HG02759 (cell line): ENCODE results near the gene IL23A.

ENCODE experiments used
- ATAC-seq: cut with Tn5 transposase; IDR thresholded peaks from one replicate; pipeline ENCODE4 v1.9.1; 2021; ENCODE audit warnings: mild to moderate bottlenecking, moderate library complexity; ENCODE audit not compliant: unreplicated experiment

The IL23A gene

DNA sequence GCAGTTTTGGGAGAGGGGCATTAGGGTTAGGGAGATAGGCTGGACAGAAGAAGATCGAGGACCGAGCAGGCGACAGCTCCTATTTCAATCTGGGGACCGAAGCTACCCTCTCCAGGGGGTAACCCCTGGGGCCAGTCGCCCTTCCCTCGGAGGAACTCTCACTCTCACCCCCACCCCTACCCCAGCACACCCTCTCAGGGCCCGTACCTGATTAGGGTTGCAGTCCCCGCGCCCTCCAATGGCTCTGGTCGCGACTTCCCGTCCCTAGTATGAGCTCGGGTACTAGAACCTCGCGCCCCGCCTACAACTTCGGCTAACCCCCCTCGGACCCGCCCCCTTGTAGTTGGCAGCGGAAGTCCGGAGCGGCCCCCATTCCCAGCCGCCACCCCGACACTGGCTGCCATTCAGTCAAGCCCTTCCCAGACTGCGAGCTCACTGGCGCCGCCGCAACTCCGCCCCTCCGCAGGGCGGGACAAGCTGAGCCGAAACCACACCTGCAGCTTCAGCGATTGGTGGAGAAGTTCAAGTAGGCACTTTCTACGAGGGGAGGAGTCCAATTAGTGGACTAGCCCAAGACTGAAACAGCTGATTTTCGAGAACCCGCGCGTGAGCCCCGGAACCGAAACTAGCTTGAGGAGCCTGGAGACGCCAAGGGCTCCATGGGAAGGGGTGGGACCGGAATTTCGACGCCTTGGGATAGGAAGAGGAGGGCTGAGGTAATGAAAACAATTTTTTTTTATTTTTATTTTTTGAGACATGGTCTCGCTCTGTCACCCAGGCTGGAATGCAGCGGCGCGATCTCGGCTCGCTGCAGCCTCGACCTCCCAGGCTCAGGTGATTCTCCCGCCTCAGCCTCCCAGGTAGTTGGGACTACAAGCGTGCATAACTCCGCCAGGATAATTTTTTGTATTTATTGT, 21.4 kb downstream of the IL23A start, which contains the start of gene STAT2:
STAT2 (minus strand) TSS at position 257 of the 917 bp plus-strand sequence. CDS start 3,536 bp downstream, outside the sequence.
- ATAC-seq: peak; percentile 95

DNA sequence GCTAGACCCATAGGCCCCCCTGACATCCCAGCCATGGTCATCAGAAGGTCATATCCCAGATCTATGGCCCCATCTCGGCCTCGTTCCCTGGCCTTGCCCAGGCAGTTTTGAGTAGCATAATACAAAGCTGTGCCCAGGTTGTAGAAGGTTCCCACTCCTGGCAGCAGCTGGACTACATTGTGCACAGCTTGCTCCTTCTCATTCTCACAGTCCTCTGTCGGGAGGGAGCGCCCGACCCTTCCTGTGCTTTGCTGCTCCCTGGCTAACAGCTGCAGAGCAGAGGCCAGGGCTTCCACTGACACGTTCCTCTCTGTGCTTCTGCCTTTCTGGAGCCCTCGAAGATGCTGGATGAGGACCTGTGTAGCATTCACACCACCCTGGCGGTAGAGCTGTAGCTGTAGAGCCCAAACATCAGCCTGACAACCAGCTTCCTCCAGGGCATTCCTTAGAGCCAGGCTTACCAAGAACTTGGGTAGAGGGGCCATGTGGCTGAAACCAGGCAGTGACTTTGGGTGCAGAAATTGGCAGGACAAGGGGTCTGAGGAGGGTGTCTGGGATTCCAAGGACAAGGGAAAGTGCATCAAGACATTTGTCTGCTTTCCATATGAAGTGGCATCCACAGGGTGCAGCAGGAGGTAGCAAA, 22.9 kb downstream of the IL23A start:
- no peak for ATAC-seq

DNA sequence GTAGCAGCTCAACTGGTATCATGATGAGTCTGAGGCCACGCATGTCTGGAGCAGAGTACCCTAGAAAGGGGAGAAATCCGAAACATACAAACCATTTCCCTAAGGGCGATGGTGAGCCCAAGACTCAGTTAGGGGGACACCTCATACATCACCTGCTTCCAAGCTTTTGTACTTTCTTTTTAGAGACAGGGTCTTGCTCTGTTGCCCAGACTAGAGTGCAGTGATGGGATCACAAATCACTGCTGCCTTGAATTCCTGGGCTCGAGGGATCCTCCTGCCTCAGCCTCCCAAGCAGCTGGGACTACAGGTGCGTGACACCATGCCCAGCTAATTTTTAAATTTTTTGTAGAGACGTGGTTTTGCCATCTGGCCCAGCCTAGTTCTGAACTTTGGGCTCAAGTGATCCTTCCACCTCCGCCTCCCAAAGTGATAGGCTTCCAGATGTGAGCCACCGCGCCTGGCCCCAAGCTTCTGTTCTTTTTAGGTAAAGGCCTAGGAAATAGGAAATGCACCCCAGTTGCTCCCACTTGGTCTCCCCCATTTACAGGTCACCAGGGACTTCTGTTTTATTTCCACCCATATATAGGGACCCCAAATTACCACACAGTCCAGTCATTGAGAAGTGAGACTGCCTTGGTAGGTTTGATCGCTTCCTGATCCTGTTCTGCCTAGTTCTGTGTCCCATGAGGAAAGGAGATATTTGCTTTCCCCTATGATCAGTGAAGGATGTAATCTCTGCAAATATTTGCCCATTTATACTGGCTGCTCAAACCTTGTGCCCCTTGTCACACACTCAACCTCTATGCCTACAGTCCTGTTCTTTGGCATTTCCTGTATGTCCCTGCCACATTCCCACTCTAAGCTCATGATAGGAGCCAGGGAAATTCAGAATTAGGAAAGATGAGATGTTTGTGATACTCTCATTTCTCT, 23.7 kb downstream of the IL23A start, which contains the start of gene APOF:
APOF (minus strand) TSS at position 728 of the 930 bp plus-strand sequence; CDS start at position 616, 112 bp downstream.
- ATAC-seq: no peak

DNA sequence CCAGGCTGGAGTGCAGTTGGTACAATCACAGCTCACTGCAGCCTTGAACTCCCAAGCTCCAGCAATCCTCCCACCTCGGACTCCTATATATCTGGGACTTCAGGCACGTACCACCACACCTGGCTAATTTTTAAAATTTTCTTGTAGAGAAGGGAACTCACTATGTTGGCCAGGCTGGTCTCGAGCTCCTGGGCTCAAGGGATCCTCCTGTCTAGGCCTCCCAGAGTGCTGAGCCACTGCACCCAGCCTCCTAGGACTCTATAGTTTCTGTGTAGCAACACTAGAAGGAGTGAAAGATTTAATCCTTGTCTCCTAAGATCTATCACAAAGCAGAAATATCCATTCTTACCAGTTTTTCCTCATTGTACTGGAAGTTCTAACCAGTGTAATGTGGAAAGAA, 28.3 kb downstream of the IL23A start:
- ATAC-seq: no peak

DNA sequence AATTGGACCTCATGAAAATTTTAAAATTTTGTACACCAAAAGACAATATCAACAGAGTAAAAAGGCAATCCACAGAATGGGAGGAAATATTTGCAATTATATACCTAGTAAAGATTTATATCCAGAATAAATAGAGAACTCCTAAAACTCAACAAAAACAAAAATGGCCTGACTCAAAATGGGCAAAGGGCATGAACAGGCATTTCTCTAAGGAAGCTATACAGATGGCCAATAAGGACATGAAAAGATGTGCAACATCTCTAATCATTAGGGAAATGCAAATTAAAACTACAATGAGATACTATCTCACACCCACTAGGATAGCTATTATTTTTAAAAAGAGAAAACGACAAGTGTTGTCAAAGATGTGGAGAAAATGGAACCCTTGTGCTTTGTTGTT, 34.8 kb downstream of the IL23A start:
- ATAC-seq: no peak

DNA sequence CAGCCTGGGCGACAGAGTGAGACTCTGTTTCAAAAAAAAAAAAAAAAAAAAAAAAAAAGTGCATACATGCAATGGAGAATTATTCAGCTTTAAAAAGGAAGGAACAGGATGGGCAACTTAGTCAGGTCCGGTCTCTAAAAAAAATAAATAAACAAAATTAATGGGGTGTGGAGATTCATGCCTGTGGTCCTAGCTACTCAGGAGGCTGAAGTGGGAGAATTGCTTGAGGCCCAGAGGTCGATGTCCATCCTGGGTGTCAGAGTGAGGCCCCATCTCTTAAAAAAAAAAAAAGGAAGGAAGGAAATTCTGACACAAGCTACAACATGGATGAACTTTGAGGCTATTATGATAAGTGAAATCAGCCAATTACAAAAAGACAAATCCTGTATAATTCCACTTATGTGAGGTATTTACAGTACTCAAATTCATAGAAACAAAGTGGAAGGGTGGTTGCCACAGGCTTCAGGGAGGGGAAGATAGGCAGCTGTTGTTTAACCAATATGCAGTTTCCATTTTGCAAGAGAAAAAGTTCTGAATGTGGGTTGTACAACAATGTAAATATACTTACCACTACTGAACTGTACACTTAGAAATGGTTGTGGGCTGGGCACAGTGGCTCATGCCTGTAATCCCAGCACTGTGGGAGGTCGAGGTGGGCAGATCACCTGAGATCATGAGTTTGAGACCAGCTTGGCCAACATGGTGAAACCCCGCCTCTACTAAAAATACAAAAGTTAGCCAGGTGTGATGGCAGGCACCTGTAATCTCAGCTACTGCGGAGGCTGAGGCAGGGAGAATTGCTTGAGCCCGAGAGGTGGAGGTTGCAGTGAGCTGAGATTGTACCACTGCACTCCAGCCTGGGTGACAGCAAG, 36.3 kb downstream of the IL23A start:
- ATAC-seq: peak; percentile 40

DNA sequence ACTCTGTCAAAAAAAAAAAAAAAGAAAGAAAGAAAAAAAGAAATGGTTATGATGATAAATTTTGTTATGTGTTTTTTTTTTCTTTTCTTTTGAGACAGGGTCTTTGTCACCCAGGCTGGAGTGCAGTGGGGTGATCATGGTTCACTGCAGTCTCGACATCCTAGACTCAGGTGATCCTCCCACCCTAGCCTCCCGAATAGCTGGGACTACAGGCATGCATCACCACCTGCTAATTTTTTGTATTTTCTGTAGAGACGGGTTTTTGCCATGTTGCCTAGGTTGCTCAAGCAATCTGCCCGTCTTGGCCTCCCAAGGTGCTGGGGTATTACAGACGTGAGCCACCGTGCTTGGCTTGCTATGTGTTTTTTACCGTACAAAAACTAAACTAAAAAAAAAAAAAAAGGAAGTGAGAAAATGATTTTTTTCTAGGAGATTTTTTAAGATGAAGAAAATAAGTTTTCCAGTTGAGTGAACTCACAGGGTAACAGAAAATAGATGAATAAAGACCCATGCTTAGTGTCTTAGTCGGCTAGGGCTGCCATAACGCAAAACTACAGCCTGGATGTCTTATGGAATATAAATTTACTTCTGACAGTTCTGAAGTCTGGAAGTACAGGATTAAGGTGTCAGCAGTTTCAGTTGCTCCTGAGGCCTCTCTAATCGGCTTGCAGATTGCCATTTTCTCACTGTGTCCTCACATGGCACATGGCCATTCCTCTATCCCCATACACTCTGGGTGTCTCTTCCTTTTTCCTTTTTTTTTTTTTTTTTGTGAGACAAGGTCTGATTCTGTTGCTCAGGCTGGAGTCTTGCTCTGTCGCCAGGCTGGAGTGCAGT, 37.1 kb downstream of the IL23A start:
- peak; percentile 78 for ATAC-seq

DNA sequence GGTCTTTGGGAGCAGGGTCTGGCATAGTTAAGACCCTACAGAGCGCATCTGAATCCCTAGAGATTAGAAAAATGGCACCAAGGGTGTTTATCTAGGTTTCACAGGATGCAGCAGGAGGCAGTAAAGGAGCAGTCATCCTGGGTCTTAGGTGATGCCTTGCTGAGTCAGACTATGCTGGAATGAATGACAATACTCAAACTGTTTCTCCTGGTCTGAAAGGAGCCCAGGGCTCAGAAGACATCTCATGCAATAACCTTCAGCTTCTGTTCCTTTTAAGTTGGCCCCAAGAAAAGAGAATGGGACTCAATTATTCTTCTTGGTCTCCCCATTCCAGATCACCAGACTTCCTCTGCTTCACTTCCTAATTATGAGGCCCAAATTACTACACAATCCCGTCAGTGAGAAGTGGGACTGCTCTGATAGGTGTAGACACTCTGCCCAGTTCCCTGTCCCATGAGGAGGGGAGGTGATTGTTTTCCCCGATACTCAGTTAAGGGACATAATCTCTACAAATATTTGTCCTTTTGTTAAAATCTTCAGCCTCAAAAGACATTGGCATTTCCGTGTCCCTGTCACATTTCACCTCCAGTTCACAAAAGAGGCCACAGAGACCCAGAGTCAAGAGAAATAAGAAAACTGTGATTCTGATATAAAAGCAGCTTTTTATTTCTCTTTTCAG, 38.8 kb downstream of the IL23A start:
- ATAC-seq: no peak

DNA sequence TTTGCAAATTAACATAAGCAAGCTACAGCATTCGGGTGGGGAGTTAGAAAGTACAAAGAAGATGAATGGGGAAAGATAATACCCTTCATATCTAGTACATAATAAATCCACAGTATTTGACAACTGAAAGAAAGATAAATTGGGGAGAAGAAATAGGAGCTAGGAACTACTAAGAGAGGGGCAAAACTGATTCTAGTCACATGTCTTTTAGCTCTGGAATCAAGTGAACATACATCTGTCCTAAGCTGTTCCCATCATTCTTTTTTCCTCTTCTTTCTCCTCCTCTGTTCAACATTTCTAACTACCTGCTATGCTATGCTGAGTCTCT, 39.3 kb downstream of the IL23A start:
- ATAC-seq: no peak

DNA sequence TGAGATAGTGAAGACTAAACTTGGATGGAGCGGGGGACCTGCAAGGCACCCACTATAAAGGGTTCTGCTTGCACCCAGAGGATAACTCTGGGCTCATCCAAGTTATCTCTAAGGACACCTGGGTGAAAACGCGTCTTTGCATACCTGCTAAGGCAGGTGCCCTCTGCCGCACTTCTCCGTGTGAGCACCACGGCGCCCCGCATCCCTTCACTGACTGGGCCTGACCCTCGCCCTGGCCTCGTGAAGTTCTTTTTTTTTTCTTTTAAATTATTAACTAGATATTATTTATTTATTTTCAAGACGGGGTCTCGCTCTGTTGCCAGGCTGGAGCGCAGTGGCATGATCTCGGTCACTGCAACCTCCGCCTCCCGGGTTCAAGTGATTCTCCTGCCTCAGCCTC, 43.9 kb downstream of the IL23A start:
- no peak for ATAC-seq

DNA sequence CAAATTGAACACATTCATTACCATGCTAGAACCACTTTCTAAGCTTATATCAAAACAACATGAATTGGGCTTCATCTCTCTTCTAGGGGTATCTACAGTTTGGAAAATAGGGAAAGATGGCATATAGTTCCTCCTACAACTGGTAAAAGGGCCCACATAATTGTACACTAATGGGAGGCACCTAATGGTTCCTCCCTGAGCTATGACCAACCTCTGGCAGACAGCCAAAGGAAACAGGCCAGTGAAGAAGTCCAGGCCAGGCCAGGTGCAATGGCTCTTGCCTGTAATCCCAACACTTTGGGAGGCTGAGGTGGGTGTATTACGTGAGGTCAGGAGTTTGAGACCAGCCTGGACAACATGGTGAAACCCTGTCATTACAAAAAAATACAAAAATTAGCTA, 47.2 kb downstream of the IL23A start:
- no peak for ATAC-seq

DNA sequence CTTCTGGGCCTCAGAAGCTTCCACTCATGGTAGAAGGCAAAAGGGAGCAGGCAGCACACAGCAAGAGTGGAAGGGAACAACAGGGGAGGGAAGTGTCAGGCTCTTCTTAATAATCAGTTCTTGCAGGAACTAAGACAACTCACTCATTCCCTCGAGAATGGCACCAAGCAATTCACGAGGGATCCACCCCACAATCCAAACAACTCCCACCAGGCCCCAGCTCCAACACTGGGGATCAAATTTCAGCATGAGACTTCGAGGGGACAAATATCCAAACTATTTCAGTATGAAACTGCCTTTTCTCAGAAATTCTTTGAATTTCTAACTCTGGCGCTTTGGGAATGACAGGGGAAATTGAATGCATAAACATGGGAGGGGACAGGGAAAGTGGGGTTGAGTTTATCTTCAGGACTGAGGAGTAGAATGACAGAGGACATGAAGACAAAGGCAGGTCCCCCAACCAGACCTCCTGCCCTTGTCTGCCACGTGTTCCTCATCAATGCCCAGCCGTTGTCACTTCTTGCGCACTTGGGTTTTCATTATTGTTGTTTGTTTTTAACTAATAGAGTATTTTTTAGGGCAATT, 48.6 kb downstream of the IL23A start:
- ATAC-seq: no peak

DNA sequence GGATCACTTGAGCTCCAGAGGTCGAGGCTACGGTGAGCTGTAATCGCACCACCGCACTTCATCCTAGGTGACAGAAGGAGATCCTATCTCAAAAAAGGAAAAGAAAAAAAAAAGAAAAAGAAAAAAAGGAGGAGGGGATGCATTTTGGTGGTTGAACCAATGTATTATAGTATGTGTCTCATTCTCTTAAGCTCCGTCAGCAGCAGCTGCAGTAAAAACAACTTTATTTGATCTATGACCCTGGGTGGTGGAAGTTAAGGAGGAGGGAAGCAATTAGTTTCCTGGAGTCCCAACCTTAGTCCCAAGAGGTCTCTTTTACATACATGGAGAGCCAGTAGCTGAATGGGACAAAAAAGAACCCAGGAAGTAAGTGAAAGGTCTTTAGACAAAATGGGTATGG, 50.7 kb downstream of the IL23A start:
- ATAC-seq: no peak
